HG03064 (cell line): Measurements from ENCODE around the gene FMNL2.

Experiments
- ATAC-seq: cut with Tn5 transposase; IDR thresholded peaks from one replicate; pipeline ENCODE4 v1.9.1; 2021; ENCODE audit warnings: low read depth; ENCODE audit not compliant: unreplicated experiment

Gene FMNL2

GRCh38 chr2:152399003-152399402 is 64.0 kb downstream of the FMNL2 start:
- ATAC-seq = no peak

GRCh38 chr2:152400607-152401214 is 65.7 kb downstream of the FMNL2 start:
- no peak for ATAC-seq

GRCh38 chr2:152402780-152403759 is 68.1 kb downstream of the FMNL2 start:
- no peak for ATAC-seq

- ATAC-seq = no peak
Measured at GRCh38 chr2:152405206-152406118, 70.5 kb downstream of the FMNL2 start.

- peak; percentile 43 for ATAC-seq
Measured at GRCh38 chr2:152406119-152406835, 71.3 kb downstream of the FMNL2 start.

GRCh38 chr2:152406836-152407161 is 71.8 kb downstream of the FMNL2 start:
- ATAC-seq = no peak

GRCh38 chr2:152407204-152407721 is 72.3 kb downstream of the FMNL2 start:
- peak; percentile 76 for ATAC-seq

- ATAC-seq = no peak
Measured at GRCh38 chr2:152407806-152408205, 72.8 kb downstream of the FMNL2 start.

- ATAC-seq = no peak
Measured at GRCh38 chr2:152408254-152408653, 73.3 kb downstream of the FMNL2 start.

GRCh38 chr2:152409386-152410164 is 74.6 kb downstream of the FMNL2 start:
- no peak for ATAC-seq

- ATAC-seq = no peak
Measured at GRCh38 chr2:152410165-152410597, 75.2 kb downstream of the FMNL2 start.

GRCh38 chr2:152411154-152411553 is 76.2 kb downstream of the FMNL2 start:
- no peak for ATAC-seq

- ATAC-seq = no peak
Measured at GRCh38 chr2:152413228-152414030, 78.5 kb downstream of the FMNL2 start.

- no peak for ATAC-seq
Measured at GRCh38 chr2:152415231-152415642, 80.3 kb downstream of the FMNL2 start.

GRCh38 chr2:152415796-152416195 is 80.8 kb downstream of the FMNL2 start:
- ATAC-seq = no peak

- ATAC-seq = no peak
Measured at GRCh38 chr2:152418688-152419087, 83.7 kb downstream of the FMNL2 start.

GRCh38 chr2:152419944-152420343 is 85.0 kb downstream of the FMNL2 start:
- no peak for ATAC-seq

- no peak for ATAC-seq
Measured at GRCh38 chr2:152420363-152420762, 85.4 kb downstream of the FMNL2 start.
